ENCODE measurements around the gene ZNF79. TPM values are rescaled to one million over a fixed set of nuclear protein-coding genes. Genes with fewer than 3 reads are reported as not detected.

Gene ZNF79
- total and polyA plus RNA-seq, 2 of the 4 experiments (the other 2 are of a cell fraction) = 5.6 to 15.4 TPM

- H3K9me3 ChIP-seq (ENCODE audit: control insufficient read depth, insufficient read depth, low read length) = no peaks in the 10 kb centered on the region
- intact Hi-C loops (cut with micrococcal nuclease) (loop anchor here (2.0 to 10.0 kb wide), 2 partner anchors 112 to 180 kb away; no protein-coding TSS in a partner anchor), dilution Hi-C loops (cut with HindIII; ENCODE audit: low sequenced_read_pairs, unreplicated experiment) (no loop called here), in situ Hi-C loops (cut with MboI; ENCODE audit: low sequenced_read_pairs) (loop anchor here (5.0 to 25.0 kb wide), 2 partner anchors 179 to 459 kb away; no protein-coding TSS in a partner anchor)
- 0 out of 2 replicates have a peak, but pooled peaks cover 1% of the 10 kb centered on the region for H3K36me3 ChIP-seq (ENCODE audit: control insufficient read depth, insufficient read depth, low read length)
- peak overlapping the region; percentile 94 for H2AFZ ChIP-seq (replicated peaks; ENCODE audit: low read length, poor library complexity)
- no peak overlapping the region for H3K18ac ChIP-seq (ENCODE audit: low read depth, low read length)
- ATAC-seq (ENCODE audit: low read depth) = peak; percentile 1
- H3K4ac ChIP-seq (ENCODE audit: low read depth, low read length) = no peak overlapping the region
- H4K20me1 ChIP-seq (ENCODE audit: insufficient read depth, low read length) = peaks cover 6% of the 10 kb centered on the region; the same call in 1 of the 2 replicates
- CTCF ChIA-PET = interaction anchor here (0.6 to 1.4 kb wide), 5 partner anchors 9 to 191 kb away, joined by 3 to 5 read pairs (median 3); no protein-coding TSS in a partner anchor
- no TSS peak for BruUV-seq (replicated peaks)
- no peak for DNase-seq
- H4K5ac ChIP-seq (ENCODE audit: low read depth, low read length) = no peak overlapping the region
- H3K27me3 ChIP-seq (ENCODE audit: control insufficient read depth, insufficient read depth, low read length) = peaks cover 5% of the 10 kb centered on the region; the same call in 1 of the 2 replicates
- peak overlapping the region; percentile 77 for H3K4me2 ChIP-seq (ENCODE audit: low read depth, low read length)
- H3K27ac ChIP-seq (ENCODE audit: insufficient read depth, low read length) = no peak overlapping the region
- H2AK5ac ChIP-seq (ENCODE audit: low read depth, low read length) = no peak overlapping the region
- H3K9me1 ChIP-seq (ENCODE audit: insufficient read depth, low read length) = peaks cover 8% of the 10 kb centered on the region
- POLR2A ChIA-PET (ENCODE audit: unreplicated experiment) = interaction anchor here (1.4 kb wide), 1 partner anchor 10 kb away, joined by 3 read pairs; no protein-coding TSS in a partner anchor
- peaks cover 2% of the 10 kb centered on the region; the same call in 1 of the 2 replicates for H3K4me1 ChIP-seq (ENCODE audit: control insufficient read depth, insufficient read depth, low read length)
- no peak overlapping the region for H2BK120ac ChIP-seq (ENCODE audit: low read depth, low read length)
- no peak overlapping the region for H4K91ac ChIP-seq (ENCODE audit: insufficient read depth, low read depth, low read length)
- TF ChIP-seq USF2 (IDR thresholded peaks at IDR 0.05; ENCODE audit: low read depth, low read length) (peak; percentile 91), MAZ (IDR thresholded peaks at IDR 0.05; ENCODE audit: borderline replicate concordance, low read depth, low read length) (no peak), MXI1 (IDR thresholded peaks at IDR 0.05; ENCODE audit: borderline replicate concordance, low read depth, low read length) (peak; percentile 84), FOS (IDR thresholded peaks at IDR 0.05; ENCODE audit: low read depth, low read length) (no peak), RAD21 (IDR thresholded peaks at IDR 0.05; ENCODE audit: low read length) (no peak)
- peak overlapping the region; percentile 35 for H3K4me3 ChIP-seq (ENCODE audit: insufficient read depth, low read depth, low read length)
- H2BK5ac ChIP-seq (ENCODE audit: low read depth, low read length, poor library complexity, severe bottlenecking) = no peak overlapping the region
- 32% methylated on average over 4 of the region's 27 CpGs; no CpG with 5 or more reads in 1 of the 2 experiments for WGBS, 2 experiments (ENCODE audit: extremely low coverage in 2 of 2, insufficient read length in 1 of 2)
- no peak overlapping the region for H3K14ac ChIP-seq (replicated peaks; ENCODE audit: low read depth, low read length)
- H2AK9ac ChIP-seq (replicated peaks; ENCODE audit: low read depth, low read length, poor library complexity) = peak overlapping the region; percentile 46
- H3K9ac ChIP-seq (ENCODE audit: low read depth, low read length) = no peak overlapping the region
- H3K56ac ChIP-seq (ENCODE audit: extremely low read depth, insufficient read depth, low read length) = no peak overlapping the region
- H4K8ac ChIP-seq (ENCODE audit: low read depth in 2 of 2, low read length in 2 of 2) = no peak overlapping the region
- no peak overlapping the region for H3K23ac ChIP-seq (ENCODE audit: low read depth, low read length)
- H2BK15ac ChIP-seq (ENCODE audit: low read depth, low read length) = no peak overlapping the region
- no peak overlapping the region for H2BK20ac ChIP-seq (ENCODE audit: low read depth, low read length)
- peaks cover 0 to 13% of the 10 kb centered on the region in 2 experiments; a peak in 2 of 4 replicates for H3K79me1 ChIP-seq (ENCODE audit: low read depth in 1 of 2, low read length in 2 of 2)
These were observed 27.9 kb upstream of the ZNF79 start for GRCh38 chr9:127396253-127396807.

Measured in IMR-90 (cell line).